NB4 (cell line): ENCODE results near the gene PROX1.

ENCODE experiments used
- MYC ChIP-seq: IDR thresholded peaks from 2 replicates; pipeline ENCODE4 v1.6.1; 2011; ENCODE audit warnings: low read depth, low read length
- POLR2A ChIP-seq: IDR thresholded peaks from 2 replicates; pipeline ENCODE4 v1.6.1; 2011; ENCODE audit warnings: mild to moderate bottlenecking; ENCODE audit not compliant: insufficient read length; ENCODE audit errors: extremely low read depth
- TF ChIP-seq, protein P1 (sequence below): IDR thresholded peaks from one replicate; pipeline ENCODE4 v1.5.1; 2012; ENCODE audit warnings: low read depth, low read length
- TF ChIP-seq, protein P2 (sequence below): IDR thresholded peaks from 2 replicates; pipeline ENCODE4 v1.6.1; 2011; ENCODE audit warnings: low read depth, low read length

DNA sequence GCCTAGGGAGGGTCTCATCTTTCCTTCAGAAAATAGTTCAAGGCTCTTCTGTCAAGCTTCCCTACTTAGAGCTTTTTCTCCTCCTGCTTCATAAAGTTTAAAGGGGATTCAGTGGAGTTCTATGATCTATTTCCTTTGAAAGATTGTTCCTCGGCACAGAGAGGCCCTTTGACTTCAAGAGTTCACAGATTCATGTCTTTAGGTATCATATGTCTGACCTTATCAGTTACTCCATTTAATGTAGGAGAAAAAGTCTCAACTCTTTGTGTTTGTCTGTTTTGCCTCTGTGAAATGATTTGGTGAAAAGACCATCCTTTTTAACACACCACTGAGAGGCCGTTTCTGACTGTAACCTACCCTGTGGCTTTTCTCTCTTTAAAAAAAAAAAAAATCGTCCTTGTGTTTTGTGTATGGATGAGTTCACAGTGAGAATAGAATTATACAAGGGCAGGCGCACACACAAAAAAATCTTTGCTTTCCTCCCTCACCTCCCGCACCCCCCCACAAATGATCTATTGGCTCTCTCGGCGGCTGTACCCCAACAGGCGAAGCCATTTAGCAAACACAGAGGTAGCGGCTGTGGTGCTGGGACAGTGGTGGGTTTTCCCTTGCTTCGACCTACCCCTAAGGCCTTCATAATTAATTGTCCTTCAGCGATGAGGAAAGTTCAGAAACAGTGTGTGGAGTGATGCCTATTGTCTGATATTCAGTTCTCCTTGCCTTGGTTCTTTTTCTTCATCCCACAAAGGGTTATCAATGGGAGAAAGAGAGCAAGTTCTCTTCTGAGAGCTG lies 29.6 kb downstream of the PROX1 start:
- TF ChIP-seq, protein P1, sequence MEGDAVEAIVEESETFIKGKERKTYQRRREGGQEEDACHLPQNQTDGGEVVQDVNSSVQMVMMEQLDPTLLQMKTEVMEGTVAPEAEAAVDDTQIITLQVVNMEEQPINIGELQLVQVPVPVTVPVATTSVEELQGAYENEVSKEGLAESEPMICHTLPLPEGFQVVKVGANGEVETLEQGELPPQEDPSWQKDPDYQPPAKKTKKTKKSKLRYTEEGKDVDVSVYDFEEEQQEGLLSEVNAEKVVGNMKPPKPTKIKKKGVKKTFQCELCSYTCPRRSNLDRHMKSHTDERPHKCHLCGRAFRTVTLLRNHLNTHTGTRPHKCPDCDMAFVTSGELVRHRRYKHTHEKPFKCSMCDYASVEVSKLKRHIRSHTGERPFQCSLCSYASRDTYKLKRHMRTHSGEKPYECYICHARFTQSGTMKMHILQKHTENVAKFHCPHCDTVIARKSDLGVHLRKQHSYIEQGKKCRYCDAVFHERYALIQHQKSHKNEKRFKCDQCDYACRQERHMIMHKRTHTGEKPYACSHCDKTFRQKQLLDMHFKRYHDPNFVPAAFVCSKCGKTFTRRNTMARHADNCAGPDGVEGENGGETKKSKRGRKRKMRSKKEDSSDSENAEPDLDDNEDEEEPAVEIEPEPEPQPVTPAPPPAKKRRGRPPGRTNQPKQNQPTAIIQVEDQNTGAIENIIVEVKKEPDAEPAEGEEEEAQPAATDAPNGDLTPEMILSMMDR, result no peak
- no peak for TF ChIP-seq POLR2A
- TF ChIP-seq, protein P2, sequence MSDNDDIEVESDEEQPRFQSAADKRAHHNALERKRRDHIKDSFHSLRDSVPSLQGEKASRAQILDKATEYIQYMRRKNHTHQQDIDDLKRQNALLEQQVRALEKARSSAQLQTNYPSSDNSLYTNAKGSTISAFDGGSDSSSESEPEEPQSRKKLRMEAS, result no peak
- no peak for TF ChIP-seq MYC
